ENCODE results near the gene LTB. TPM values are rescaled to one million over a fixed set of nuclear protein-coding genes. Genes with fewer than 3 reads are reported as not detected.

LTB gene
- not detected in 2 replicates for total RNA-seq (2014; rRNA removed; shearing (Covaris generic))

DNA sequence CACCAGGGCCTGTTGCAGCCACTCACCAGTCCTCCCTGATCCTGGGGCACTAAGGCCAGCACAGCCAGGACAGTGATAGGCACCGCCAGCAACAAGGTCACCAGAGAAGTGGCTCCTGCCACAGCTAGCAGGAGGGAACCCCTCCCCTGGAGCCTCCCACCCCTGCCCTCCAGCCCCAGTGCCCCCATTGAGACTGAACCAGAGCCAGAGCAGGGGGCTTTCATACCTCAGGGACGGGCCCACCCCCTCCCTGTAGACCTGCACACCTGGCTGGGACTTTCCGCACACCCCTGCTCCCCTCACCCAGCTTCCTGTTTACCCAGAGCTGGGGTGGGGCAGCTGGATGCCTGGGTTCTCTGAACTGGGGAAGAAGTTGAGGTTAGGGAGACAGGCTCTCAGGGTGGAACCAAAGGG lies at the start of gene LTB:
LTB (minus strand) TSS at position 195 of the 414 bp plus-strand sequence; CDS start at position 188, 7 bp downstream.
- no peak for DNase-seq (ENCODE audit: low spot score)

DNA sequence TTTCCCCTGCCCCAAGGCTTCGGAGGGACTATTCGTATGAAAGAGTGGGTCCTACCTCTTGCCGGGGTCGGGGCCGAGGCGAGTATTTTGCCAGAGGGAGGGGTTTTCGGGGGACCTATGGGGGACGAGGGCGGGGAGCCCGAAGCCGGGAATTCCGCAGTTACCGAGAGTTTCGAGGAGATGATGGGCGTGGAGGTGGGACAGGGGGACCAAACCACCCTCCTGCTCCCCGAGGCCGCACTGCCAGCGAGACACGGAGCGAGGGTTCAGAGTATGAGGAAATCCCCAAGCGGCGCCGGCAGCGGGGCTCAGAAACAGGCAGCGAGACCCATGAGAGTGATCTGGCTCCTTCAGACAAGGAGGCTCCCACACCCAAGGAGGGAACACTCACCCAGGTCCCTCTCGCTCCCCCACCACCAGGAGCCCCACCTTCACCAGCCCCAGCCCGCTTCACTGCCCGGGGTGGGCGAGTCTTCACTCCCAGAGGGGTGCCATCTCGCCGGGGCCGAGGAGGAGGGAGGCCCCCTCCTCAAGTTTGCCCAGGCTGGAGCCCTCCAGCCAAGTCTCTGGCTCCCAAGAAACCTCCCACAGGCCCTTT lies 49.6 kb upstream of the LTB start:
- no peak for DNase-seq (ENCODE audit: low spot score)

GRCh38 chr6:31631209-31631608 lies 49.0 kb upstream of the LTB start:
- no peak for DNase-seq (ENCODE audit: low spot score)

GRCh38 chr6:31630177-31630934 lies 48.1 kb upstream of the LTB start:
- DNase-seq (ENCODE audit: low spot score): no peak

- no peak for DNase-seq (ENCODE audit: low spot score)
These were observed 46.8 kb upstream of the LTB start for GRCh38 chr6:31629014-31629413.

- no peak for DNase-seq (ENCODE audit: low spot score)
These were observed 45.6 kb upstream of the LTB start for GRCh38 chr6:31627690-31628287.

DNA sequence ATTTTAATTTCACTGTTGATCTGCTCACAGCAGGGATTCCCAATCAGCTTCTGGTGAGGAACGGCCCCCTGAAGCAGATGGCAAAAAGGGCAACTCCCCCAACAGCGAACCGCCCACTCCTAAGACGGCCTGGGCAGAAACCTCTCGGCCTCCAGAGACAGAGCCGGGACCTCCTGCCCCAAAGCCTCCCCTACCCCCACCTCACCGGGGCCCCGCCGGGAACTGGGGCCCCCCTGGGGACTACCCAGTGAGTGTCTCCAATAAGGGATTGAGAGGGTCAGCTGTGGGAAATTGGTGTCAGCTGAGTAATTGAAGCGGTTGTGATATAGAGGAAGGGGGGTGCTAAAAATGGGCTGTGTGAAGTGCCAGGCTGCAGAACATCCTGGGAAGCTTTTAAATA lies 44.7 kb upstream of the LTB start:
- no peak for DNase-seq (ENCODE audit: low spot score)

- no peak for DNase-seq (ENCODE audit: low spot score)
These were observed 41.8 kb upstream of the LTB start for GRCh38 chr6:31624070-31624469.

- DNase-seq (ENCODE audit: low spot score): no peak
These were observed 40.5 kb upstream of the LTB start for GRCh38 chr6:31622684-31623091.

DNA sequence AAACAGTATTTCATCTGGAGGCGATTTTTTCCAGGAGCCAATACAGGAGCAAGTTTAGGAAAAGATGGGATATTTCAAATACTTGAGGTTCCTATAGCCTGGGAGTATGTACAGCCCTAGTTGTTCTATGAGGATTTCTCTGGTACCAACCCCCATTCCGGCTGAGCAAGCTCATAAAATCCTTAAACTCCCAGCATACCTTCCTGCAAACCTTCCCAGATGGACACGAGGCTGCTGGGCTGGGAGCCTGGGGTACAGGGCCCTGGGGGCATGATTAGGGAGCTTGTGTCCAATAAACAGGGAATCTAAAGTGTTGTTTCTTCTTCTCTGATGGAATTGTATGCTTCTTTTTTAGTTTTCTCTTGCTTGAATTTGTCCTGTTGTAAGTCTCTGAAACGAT lies 39.8 kb upstream of the LTB start:
- no peak for DNase-seq (ENCODE audit: low spot score)

- no peak for DNase-seq (ENCODE audit: low spot score)
These were observed 39.2 kb upstream of the LTB start for GRCh38 chr6:31621320-31621939.

DNA sequence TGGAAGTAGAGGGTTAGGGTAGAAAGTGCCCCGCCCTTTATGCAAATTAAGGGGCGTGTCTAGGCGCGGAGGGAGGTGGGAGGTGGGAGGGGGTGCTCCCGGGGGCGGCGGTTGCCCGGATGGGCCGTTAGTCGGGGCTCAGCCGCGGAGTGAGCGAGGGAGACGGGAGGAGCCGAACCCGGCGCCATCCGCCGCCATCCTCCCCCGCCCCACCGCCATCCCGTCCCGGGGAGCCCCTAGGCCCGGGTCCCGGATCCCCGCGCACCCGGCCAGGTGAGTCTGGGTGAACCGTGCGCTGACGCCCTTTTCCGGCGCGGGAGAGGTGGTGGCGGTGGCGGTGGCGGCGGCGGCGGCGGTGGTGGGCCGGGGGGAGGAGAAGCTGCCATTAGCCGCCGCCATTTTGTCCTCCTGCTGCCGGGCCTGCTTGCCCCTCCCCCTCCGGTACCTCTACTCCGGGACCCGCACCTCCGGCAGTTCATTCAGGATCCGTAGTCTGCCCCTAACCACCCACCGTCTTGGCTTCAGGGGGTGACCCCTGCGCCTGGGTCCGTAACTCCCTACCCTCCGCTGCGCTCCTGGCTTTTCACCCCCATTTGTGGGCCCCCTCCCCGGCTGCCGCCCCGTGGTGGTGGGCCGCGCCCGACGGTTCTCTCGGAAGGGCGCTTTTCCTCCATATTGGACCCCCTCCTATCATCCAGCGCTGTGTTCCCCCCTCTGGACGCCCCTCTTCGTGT lies 38.5 kb upstream of the LTB start, which contains the start of gene PRRC2A:
PRRC2A (plus strand) TSS at position 130 of the 734 bp plus-strand sequence. CDS start 2,075 bp downstream, outside the sequence.
- peak; percentile 66 for DNase-seq (ENCODE audit: low spot score)

- DNase-seq (ENCODE audit: low spot score): peak; percentile 99
These were observed 37.8 kb upstream of the LTB start for GRCh38 chr6:31619805-31620585.

DNA sequence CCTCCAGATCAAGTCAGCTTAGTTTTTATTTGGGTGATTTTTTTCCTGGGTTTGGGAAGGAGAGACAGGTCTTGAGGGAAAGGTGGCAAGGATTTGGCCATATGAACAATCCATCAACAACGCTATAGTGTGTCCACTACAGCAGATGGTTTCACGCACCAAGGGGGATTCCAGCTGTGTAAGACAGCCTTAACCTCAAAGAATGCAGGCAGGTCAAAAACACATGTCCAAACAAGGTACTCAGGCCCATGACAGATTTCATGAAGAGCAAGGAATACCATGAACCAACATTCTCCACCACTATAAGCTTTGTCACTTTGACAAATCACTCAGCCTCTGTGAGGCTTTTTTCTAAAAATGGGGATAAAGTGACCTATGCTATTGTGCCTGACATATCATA lies 34.8 kb upstream of the LTB start:
- DNase-seq (ENCODE audit: low spot score): no peak

DNA sequence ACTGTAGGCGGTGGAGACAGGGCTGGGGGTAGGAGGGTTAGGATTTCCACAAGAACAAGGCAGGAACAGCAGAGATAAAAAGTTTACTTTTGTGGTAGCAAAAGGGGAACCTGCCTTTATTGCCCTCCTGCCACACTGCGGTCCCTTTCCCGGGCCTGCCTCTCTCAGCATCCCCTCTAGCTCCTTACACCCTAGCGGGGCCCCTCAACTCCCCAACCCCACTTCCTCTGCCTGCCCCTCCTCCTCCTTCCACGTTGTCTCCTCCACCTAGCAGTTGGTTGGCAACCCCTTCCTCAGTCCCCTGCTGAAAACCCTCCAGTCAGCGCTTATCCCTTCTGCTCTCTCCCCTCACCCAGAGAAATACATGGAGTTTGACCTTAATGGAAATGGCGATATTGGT lies 33.5 kb upstream of the LTB start:
- no peak for DNase-seq (ENCODE audit: low spot score)

GRCh38 chr6:31614684-31615578 lies 32.7 kb upstream of the LTB start, which contains the start of gene AIF1:
Gene AIF1, plus strand, starts transcription at chr6:31615234. Its CDS starts 96 bp downstream, at chr6:31615330.
- DNase-seq (ENCODE audit: low spot score): no peak

- no peak for DNase-seq (ENCODE audit: low spot score)
These were observed 31.9 kb upstream of the LTB start for GRCh38 chr6:31614075-31614619.

- DNase-seq (ENCODE audit: low spot score): no peak
These were observed 28.7 kb upstream of the LTB start for GRCh38 chr6:31610968-31611367.

Data from H4 (cell line).